OCI-LY3 (cell line): ENCODE measurements around the gene PSMA4.
"Not testable (repeated sequence)": the region's sequence is repeated elsewhere in the genome, so short reads cannot be mapped to it uniquely, and the experiment has no call there.

ENCODE experiments used
- H2AFZ ChIP-seq: fragments of 200-600, 300-600 bp; shearing (Covaris generic); 2 replicates; pipeline ENCODE4 v1.6.0; 2014; ENCODE audit warnings: antibody characterized with exemption, low read depth, low read length
- H3K27ac ChIP-seq: fragments of 200-600, 300-600 bp; sonication (generic); 2 replicates; pipeline ENCODE4 v1.5.1; 2014; ENCODE audit warnings: mild to moderate bottlenecking, low read length, moderate library complexity, mixed read lengths
- H3K27me3 ChIP-seq: fragments of 200-600, 300-600 bp; sonication (generic); 2 replicates; pipeline ENCODE4 v1.6.1; 2014; ENCODE audit warnings: low read depth, low read length, mixed read lengths
- H3K36me3 ChIP-seq: fragments of 200-600, 300-600 bp; sonication (generic); replicated peaks from 2 replicates; pipeline ENCODE3; 2014; ENCODE audit warnings: low read depth, low read length, mixed read lengths
- H3K4me1 ChIP-seq: fragments of 300-600, 200-600 bp; sonication (generic); 2 replicates; pipeline ENCODE4 v1.6.1; 2014; ENCODE audit warnings: low read length, mixed read lengths
- H3K4me2 ChIP-seq: fragments of 200-600, 300-600 bp; sonication (generic); 2 replicates; pipeline ENCODE4 v1.6.1; 2014; ENCODE audit warnings: low read length, mixed read lengths
- H3K4me3 ChIP-seq: fragments of 300-600, 200-600 bp; sonication (generic); 2 replicates; pipeline ENCODE4 v1.5.1; 2014; ENCODE audit warnings: antibody characterized with exemption, mild to moderate bottlenecking, low read length, moderate library complexity
- H3K79me2 ChIP-seq: fragments of 300-600, 200-600 bp; shearing (Covaris generic); 2 replicates; pipeline ENCODE4 v1.6.1; 2014; ENCODE audit warnings: mild to moderate bottlenecking, low read length, mixed read lengths
- H3K9ac ChIP-seq: fragments of 300-600, 200-600 bp; shearing (Covaris generic); 2 replicates; pipeline ENCODE4 v1.6.0; 2014; ENCODE audit warnings: mild to moderate bottlenecking, low read length, moderate library complexity
- H3K9me3 ChIP-seq: fragments of 200-600, 300-600 bp; shearing (Covaris generic); 2 replicates; pipeline ENCODE4 v1.6.1; 2014; ENCODE audit warnings: low read length, mixed read lengths; ENCODE audit not compliant: insufficient read depth
- H4K20me1 ChIP-seq: fragments of 200-600, 300-600 bp; sonication (generic); 2 replicates; pipeline ENCODE4 v1.6.1; 2016; ENCODE audit warnings: low read length, mixed read lengths; ENCODE audit not compliant: insufficient read depth
- CTCF ChIP-seq: fragments of 200-600, 300-600 bp; sonication (generic); IDR thresholded peaks from 2 replicates; pipeline ENCODE4 v1.5.1; 2014; ENCODE audit warnings: antibody characterized with exemption, low read length, low read depth
- EZH2phosphoT487 ChIP-seq: fragments of 200-600 bp; shearing (Covaris generic); IDR thresholded peaks from 2 replicates; pipeline ENCODE4 v1.6.1; 2018; ENCODE audit warnings: antibody characterized with exemption, mixed run types, low read depth

Gene PSMA4

DNA sequence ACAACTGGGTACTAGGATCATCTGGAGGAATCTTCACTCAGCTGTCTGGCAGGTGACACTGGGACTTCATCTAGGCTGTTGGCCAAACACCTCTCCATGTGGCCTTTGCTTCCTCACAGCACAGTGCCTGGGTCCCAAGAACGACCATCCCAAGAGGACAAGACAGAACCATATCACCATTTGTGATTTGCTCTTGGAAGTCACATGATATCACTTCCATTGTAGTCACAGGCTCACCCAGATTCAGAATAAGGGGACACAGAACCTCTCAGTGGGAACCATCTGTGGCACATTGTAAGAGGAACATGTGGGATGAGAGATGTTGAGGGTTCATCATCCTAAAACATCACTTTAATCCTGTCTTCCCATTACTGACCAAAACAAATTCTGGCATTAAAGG lies 1.9 kb upstream of the PSMA4 start:
- Histone ChIP-seq H2AFZ (no peak overlapping the region), H3K4me1 (peaks cover 21% of the 10 kb centered on the region), H3K4me3 (no peak overlapping the region), H3K79me2 (peaks cover 36% of the 10 kb centered on the region), H3K27me3 (no peaks in the 10 kb centered on the region), H3K4me2 (no peak overlapping the region), H3K36me3 (peaks cover 17% of the 10 kb centered on the region), H4K20me1 (0 out of 2 replicates have a peak, but pooled peaks cover 6% of the 10 kb centered on the region), H3K9ac (no peak overlapping the region), H3K27ac (no peak overlapping the region), H3K9me3 (no peaks in the 10 kb centered on the region)
- no peak for TF ChIP-seq EZH2phosphoT487
- no peak for TF ChIP-seq CTCF

GRCh38 chr15:78539464-78540140 lies 642 bp upstream of the PSMA4 start:
- not testable (repeated sequence) for H3K27me3 ChIP-seq, H3K9me3 ChIP-seq, H4K20me1 ChIP-seq
- peaks cover 21% of the 10 kb centered on the region for H3K4me1 ChIP-seq
- peak overlapping the region; percentile 80 for H3K27ac ChIP-seq
- peak overlapping the region; percentile 66 for H2AFZ ChIP-seq
- peak overlapping the region; percentile 82 for H3K4me2 ChIP-seq
- peak overlapping the region; percentile 92 for H3K9ac ChIP-seq
- H3K36me3 ChIP-seq = peaks cover 25% of the 10 kb centered on the region
- H3K4me3 ChIP-seq = peak overlapping the region; percentile 84
- H3K79me2 ChIP-seq = peaks cover 40% of the 10 kb centered on the region

DNA sequence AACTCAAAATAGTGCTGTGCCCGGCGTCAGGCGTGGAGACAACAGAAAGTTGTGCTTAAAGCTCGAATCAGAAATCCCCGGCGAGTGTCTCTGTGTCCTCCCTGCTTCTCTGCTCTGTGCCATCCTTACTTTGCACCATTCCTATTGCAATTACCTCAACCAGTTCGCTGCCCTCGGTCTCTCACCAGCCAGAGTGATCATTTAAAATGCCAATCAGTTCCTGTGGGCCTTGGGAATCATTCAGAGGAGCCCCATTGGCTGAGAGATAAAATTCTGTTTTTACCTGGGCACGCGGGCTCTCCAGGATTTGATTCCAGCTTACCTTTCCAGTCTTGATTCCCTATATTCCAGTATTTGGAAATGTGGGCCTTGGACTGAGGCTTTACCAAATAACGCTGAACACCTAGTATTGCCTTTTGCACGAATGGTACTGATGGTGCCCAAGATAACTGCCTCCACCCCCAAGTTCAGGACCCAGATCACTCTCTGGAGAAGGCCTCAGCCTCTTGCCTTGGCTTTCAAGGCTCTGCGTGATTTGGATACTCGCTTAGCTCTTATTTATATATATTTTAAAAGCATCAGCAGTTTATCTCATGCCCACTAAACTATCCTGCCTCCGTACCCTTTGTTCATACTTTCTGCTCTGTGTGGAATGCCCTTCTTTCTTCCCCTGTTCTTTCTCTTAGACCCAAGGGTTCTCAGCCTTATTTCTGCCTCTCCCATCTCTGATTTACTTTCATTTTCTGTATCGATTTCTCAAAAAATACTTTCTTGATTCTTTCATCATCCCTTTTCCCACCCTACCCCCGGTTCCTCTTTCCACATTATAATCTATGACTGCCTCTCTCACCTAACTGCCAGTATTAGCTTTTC lies 863 bp downstream of the PSMA4 start:
- Histone ChIP-seq H3K27me3 (no peaks in the 10 kb centered on the region), H3K36me3 (peaks cover 39% of the 10 kb centered on the region), H3K27ac (peak overlapping the region; percentile 80), H2AFZ (no peak overlapping the region), H3K9ac (peak overlapping the region; percentile 92), H3K4me1 (peaks cover 19% of the 10 kb centered on the region), H4K20me1 (0 out of 2 replicates have a peak, but pooled peaks cover 6% of the 10 kb centered on the region), H3K4me2 (peak overlapping the region; percentile 82), H3K79me2 (peaks cover 40% of the 10 kb centered on the region), H3K9me3 (no peaks in the 10 kb centered on the region), H3K4me3 (peak overlapping the region; percentile 84)
- TF ChIP-seq EZH2phosphoT487 = no peak
- no peak for TF ChIP-seq CTCF

GRCh38 chr15:78541744-78542034 lies 1.4 kb downstream of the PSMA4 start:
- H3K4me2 ChIP-seq = peak overlapping the region; percentile 82
- peaks cover 40% of the 10 kb centered on the region for H3K79me2 ChIP-seq
- H2AFZ ChIP-seq = no peak overlapping the region
- peak overlapping the region; percentile 84 for H3K4me3 ChIP-seq
- peak overlapping the region; percentile 92 for H3K9ac ChIP-seq
- H3K27me3 ChIP-seq = no peaks in the 10 kb centered on the region
- peaks cover 13% of the 10 kb centered on the region for H3K4me1 ChIP-seq
- H3K9me3 ChIP-seq = no peaks in the 10 kb centered on the region
- H4K20me1 ChIP-seq = 0 out of 2 replicates have a peak, but pooled peaks cover 6% of the 10 kb centered on the region
- TF ChIP-seq EZH2phosphoT487 (no peak), CTCF (no peak)
- H3K36me3 ChIP-seq = peaks cover 44% of the 10 kb centered on the region
- peak overlapping the region; percentile 80 for H3K27ac ChIP-seq
